Nucleus accumbens (tissue), 56 donors: ENCODE data around the gene MVD.
"Not testable (repeated sequence)": the region's sequence is repeated elsewhere in the genome, so short reads cannot be mapped to it uniquely, and the experiment has no call there.

ENCODE experiments used
- DNase-seq, 56 donors: peaks; one replicate each; lab custom pipeline; 2025; lab: John Stamatoyannopoulos, UW

MVD gene

DNA sequence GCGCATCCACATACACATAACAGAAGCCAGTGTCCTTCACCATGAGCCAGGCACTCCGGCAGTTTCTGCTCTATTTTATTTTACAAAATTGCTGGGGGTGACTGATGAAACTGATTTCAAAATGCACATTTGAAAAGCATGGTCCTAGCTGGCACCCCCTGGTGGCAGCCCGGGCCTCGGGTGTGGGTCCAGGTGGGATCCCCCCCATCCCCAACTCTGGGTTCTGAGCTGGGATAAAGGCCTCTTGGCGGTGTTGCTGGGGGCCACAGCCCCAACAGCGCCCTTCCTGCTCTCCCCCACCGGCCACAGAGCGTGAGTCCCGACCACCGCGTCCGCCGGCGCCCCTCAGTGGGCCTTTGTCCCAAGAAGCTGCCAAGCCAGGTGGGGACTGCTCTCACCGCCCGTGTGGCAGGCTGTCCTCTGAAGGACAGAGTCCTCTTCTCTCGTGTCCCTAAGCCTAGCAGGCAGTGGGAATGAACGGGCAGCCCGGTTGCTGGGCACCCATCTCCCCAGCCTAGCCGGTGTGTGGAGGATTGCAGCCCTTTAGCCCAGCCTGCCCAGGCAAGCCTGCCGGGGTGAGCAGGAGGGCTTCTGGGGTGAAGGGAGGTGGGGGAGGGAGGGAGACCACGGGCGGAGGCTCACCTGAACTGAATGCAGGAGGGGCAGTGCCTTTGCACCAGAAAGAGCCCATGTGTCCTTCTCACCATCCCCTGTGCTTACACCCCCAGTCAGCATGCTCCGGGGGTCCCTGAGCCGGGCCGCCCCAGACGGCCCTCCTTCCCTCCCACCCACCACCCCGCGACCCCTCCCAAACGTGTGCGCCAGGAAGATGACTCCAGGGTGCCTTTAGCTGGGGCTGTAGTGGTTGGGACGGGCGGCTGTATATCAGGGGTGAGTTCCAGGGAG is 22.5 kb upstream of the MVD start:
- peak in 6 of 56 donors; percentile 5 to 35 (median 18) for DNase-seq

GRCh38 chr16:88684569-88685155 is 21.8 kb upstream of the MVD start:
- DNase-seq: no peak

DNA sequence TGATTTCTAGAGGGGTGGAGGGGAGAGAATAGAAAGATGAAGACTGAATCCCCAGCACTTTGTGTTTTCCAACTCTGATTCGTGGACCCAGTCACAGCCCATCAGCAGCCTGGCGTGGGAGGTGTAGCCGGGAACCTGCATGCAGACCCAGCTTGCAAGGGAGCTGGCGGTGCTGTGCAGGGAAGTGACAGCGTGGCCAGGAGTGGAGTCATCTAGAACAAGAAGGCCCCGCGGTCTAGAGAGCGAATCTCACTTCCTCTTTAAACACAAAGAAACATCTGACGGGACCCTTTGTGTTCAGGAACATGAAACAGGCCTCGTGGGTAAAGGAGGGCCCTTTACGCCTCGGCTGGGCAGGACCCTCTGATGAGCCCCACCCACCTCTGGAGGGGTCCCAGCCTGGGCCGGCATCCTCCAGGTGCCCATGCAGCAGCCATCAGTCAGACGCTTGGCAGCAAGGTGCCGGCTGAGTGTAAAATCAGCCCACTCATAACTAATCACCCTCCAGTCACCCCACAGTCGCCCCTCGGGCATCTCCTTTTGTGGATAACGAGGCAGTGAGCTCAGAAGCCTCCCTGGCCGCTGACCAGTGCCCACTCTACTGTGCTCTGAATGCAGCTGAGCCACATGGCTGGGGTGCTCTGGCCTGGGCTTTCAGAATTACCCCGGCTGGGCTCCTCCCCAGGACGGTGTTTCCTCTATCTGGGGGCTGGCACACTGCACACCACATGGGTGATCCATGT is 19.0 kb upstream of the MVD start:
- DNase-seq: peak in 31 of 56 donors; percentile 8 to 68 (median 41)

DNA sequence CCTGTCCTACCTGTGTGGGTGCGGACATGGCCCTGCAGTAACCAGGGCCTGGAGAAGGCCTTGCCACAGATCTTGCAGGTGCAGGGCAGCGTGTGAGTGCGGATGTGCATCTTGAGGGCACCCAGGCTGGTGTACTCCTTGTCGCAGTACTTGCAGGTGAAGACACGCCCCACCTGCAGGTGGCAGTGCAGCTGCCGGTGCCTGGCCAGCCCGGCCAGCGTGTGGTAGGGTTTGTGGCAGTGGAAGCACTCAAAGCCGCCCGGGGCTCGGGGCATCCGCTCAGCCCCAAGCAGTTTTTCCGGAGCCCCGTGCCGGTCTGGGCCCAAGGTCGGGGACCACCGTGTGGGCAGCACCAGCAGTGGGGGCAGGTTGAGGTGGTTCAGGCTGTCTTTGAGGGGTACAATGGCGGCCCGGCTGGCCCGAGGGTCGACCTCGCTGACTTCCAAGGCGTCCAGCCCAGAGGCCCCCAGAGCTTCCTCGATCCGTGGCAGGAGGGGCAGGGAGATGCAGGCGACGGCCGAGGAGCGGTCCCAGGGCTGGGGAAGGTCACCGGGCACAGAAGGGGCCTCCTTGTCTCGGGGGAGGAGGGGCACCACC is 18.3 kb upstream of the MVD start:
- no peak for DNase-seq

- DNase-seq: no peak
Measured at GRCh38 chr16:88680554-88681083, 17.7 kb upstream of the MVD start.

DNA sequence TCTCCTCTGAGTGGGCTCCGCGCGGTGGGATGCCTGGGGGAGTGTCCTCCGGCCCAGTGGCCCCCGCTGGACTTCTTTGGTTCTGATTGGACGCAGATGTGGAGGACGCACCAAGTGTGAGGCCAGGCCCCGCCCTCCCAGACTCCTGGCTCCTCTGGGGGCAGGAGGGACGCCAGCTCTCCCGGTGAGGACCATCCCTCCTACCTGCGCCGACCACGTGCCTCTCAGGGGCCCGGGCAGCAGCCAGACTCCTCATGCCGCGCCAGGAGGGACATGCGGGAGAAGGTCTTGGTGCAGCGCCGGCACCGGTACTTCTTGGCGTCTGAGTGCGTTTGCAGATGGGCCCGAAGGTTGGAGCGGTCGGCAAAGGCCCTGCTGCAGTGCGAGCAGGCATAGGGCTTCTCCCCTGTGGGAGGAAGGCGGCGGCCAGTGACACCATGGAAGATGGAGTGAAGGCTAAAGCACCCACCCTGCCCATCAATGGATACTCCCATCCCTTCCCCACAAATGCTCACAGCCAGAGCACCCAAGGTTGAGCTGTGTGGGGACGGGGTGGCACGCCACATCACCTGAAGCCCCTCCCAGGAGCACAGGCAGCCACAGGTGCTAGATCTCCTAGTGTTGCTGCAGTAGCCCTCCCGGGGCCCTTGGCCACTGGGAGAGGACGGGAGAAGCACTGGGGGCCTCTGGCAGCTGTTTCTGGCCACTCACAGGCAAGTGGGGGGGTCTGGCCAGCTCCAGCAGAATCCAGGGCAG is 15.5 kb upstream of the MVD start:
- DNase-seq: no peak

- no peak for DNase-seq
Measured at GRCh38 chr16:88677721-88678120, 14.8 kb upstream of the MVD start.

DNA sequence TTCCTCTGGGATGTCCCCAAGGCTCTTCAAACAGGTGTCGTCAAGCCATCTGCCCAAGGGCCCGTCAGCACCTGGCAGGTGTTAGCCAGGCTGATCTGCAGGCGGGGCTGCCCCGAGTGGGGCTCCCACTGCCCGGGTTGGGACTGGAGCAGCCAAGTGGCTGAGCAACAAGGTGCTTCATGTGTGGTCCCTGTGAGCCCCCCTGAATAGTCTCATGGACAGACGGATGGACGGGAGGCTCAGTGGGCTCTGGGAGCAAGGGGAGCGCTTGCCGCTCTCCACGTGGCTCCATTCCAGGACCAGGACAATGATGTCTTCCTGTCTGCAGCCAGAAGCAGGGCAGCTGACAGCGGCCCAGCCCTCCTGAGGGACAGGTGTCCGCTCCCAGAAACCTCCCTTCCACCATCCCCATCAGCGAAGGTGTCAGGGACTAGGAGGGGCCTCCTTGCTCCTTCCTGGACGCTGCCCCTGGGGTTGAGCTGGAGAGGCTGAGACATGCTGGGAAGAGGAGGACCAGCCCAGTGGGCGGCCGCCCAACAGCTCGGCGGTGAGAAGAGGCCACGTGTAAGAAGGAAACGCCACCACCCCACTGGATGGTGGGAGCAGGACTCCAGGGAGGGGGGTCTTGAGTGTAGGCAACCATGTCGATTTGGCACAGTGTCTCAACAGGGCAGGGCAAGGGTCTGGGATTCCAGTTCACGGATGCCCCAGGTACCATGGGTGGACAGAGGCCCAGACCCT is 13.8 kb upstream of the MVD start:
- no peak for DNase-seq

DNA sequence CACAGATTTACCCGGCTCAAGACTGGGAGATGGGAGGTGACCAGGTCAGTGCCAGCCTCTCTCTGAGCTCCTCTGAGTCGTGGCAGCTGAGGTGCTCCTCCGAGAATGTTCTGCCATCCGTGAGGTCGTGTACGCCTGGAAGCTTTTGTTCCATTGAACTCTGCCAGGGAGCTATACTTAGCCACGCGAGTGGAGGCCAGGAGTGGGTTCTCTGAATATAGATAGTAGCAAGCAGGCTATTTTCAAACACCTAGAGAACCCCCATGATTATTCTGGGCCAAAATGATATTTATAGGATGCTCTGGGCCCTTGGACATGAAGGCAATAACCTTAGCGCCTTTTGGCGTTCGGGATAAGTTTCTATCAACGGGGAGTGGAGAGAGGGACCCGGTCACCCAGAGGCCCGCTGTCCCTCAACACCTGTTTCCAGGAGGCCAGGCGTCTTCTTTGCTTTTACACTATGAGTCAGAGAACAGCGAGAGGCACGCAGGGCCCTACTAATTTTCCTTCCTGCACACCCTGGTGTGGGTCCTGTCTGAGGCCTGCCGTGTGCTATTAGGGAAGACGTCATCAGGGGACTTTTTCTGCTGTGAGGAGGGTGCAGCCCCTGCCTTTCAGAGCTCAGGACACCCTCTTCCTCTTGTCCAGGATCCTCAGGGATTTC is 11.0 kb upstream of the MVD start:
- DNase-seq: no peak

DNA sequence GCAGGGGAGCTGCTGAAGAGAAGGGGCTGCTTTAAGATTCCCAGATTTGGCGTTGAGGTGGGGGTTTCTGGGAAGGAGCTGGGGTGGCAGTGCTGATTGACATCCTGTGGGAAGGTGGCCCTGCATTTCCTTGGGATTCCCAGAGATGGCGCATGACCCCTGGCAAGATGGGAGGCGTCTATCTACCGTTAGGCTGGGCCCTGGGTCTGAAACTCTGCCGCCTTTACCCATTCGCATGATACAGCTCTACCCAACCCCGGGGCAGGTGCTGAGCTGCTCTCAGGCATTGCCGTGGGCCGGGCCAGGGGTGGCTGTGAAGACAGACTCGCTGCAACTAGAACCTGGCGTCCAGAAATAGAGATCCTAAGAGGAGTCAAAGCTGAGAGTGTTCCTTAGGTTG is 9.9 kb upstream of the MVD start:
- peak in 1 of 56 donors; percentile 2 for DNase-seq

DNA sequence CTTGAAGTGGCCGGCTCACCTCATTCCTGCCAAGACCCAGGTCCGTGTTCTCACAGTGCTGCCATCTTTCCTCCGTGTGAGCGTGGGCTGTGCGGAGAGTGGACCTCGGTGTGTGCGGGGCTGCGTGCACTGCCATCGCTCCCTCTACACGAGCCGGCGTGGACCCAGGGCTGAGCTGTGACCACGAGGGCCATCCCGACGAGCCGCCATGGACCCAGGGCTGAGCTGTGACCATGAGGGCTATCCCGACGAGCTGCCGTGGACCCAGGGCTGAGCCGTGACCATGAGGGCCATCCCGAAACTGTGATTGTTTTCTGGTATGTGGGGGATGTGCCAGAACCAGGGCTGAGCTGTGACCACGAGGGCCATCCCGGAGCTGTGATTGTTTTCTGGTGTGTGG is 8.9 kb upstream of the MVD start:
- no peak for DNase-seq

DNA sequence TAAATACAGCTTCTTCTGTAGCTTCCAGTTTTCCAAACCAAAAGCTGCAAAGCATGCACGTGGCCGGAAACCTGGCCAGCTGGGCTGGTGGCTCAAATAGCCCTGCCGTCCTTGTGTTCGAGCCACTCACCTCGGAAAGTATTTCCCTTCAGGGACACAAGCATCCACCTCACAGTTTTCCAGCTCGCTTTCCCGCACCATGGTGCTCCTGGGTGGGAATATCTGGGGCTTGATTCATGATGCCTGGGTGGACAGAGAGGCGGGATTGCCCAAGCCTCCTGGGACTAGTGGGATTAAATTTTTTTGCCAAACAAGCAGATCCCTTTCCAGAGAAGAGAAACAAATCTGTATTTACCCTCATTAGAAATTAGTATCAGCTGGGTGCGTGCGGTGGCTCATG is 7.1 kb upstream of the MVD start:
- no peak for DNase-seq

DNA sequence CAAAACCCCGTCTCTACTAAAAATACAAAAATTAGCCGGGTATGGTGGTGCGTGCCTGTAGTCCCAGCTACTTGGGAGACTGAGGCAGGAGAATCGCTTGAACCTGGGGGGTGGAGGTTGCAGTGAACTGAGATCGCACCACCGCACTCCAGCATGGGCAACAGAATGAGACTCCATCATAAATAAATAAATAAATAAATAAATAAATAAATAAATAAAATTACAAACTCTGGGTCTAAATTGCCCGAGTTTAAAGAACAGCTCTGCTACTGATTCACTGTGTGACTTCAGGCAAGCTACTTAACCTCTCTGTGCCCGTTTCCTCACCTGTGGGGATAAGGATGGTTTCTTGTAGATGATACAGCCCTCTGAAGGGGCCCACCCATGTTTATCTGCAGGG is 6.6 kb upstream of the MVD start:
- not testable (repeated sequence) for DNase-seq

DNA sequence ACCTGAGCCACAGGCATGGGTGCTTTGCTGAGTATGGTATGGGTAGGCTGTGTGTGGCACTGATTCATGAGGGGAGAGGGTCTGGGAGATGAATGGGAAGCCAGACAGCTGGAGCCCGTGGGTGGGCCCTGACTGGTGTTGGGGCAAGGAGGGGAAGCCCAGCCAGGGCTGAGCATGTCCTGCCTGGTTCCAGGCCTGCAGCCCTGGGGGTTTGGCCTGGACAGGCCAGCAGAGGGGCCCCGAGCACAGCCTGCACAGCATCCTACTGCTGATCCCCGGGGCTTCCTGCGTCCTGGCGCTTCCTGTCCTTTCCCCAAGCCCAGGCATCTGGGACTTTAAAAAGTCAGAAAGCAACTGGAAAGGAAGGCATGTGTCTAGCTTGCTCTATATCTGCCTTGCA is 4.6 kb upstream of the MVD start:
- DNase-seq: no peak

DNA sequence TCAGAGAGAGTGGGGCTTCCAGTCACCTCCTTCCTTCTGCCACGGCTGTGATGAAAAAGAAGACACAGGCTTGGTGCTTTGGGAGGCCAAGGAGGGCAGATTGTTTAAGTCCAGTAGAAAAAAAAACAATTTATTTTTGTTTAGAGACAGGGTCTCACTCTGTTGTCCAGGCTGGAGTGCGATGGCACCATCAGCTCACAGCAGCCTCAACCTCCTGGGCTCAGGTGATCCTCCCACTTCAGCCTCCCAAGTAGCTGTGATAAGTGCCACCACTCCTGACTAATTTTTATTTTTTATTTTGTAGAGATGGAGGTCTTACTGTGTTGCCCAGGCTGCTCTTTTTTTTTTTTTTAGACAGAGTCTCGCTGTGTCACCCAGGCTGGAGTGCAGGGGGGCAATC is 2.7 kb upstream of the MVD start:
- DNase-seq: no peak

- DNase-seq: no peak
Measured at GRCh38 chr16:88665148-88665547, 2.3 kb upstream of the MVD start.

- DNase-seq: peak in 1 of 56 donors; percentile 43
Measured at GRCh38 chr16:88662222-88662842, 559 bp downstream of the MVD start.

GRCh38 chr16:88661468-88661867 is 1.4 kb downstream of the MVD start:
- DNase-seq: no peak
